Activated CD8-positive, alpha-beta memory T cell treated with anti-CD3 and anti-CD28 coated beads for 48 hours (primary cell): ENCODE data around the gene SPACDR.

Experiments
- DNase-seq, 3 experiments: peaks; one replicate each; pipeline ENCODE4 v3.0.0-alpha.2; 2020; ENCODE audit warnings: low read depth in 2 of 3, low spot score in 2 of 3

SPACDR gene

GRCh38 chr7:100419660-100420226 lies 44.3 kb downstream of the SPACDR start:
- no peak for DNase-seq

DNA sequence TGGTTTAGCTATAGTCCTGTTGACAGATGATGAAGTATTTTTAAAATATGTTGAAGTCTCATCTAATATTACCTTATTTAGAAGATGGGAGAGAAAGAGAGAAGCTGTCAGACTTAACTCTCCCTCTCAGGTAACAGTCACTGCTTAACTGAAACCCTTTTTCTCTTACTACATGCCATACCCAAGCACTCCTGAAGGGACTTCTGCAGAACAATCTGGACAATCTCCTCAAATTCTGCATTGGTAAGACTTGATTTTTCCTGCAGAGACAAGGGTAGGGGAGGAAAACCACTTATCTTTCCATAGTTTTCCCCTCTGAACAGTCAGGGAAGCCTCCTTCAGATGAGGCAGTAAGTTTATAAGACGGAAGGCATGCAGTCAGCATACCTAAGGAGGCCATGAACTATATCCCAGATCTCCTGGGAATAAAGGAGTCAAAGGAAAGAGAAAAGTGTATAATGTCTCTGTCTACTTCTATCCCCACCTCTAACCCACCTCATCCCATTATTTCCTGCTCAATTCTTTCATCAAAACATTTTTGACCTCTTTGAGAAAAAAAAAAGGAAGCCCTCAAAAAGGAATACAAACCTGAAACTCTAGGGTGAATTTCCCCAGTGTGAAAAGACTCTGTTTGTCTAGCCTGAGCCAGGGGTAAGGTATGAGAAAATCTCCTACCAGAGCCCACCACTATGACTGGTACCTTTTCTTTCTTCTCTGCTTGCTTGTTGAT lies 45.0 kb downstream of the SPACDR start:
- DNase-seq, result no peak

DNA sequence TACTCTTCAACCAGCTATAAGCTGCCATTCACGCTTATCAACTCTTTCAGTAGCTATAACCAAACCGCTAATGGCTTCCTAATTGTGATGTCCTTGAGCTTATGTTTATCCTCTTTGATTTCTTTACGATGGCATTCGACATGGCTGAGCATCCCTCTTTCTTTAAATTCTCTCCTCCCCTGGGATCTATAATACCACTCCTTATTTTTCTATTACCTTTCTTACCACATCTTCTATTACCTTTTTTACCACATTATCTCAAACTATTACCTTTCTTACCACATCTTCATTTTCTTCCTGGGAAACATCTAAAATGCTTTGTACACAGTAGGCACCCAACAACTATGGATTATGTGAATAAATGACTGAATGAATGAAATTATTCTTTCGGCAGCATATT lies 48.6 kb downstream of the SPACDR start:
- DNase-seq, result no peak

DNA sequence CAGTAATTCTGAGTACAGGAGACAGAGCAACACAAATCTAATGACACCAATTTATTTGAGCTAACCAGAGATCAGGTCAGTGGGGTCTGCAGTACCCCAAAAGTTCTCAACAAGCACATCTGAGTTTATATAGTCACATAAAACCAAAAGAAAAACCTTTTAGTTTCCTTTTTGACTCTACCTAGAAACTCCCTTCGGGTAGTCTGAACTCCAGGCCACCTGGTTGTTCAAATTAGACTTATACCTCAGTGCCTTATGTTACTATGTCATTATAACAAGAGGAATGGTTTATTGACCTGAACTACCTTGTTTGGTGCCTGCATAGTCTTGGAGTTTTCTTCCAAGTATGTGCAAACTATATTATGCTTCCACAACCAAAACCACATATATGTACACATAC lies 50.2 kb downstream of the SPACDR start:
- DNase-seq, result no peak

DNA sequence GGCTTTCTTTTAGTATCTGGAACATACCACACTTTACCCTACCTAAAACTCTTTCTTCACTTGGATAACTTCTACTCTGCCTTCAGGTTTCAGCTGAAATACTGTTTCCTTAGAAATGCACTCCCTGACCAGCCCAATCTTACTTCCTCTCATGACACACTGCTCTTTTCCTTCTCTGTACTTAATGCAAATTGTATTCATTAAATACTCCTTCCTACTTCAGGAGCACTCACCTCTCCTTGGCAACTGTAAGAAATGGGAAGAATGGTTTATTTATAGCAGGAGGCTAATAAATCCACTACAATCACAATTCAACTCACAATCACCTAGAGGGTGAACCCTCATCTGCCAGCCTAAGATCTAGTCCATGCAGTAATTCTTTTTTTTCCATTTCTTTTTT lies 50.7 kb downstream of the SPACDR start:
- DNase-seq, result no peak

DNA sequence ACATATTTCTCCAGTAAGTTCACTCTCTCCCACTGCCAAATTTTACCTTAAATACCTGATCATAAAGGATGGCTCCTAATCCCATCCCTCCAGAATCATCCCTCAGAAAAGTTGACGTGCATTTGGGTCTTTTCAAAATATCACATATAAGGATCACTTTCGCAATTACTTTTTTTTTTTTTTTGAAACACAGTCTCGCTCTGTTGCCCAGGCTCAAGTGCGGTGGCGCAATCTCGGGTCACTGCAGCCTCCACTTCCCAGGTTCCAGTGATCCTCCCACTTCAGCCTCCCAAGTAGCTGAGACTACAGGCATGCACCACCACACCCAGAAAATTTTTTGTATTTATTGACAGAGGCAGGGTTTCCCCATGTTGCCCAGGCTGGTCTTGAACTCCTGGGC lies 53.0 kb downstream of the SPACDR start:
- no peak for DNase-seq

- no peak for DNase-seq
Measured at GRCh38 chr7:100407285-100408180, 56.5 kb downstream of the SPACDR start.

DNA sequence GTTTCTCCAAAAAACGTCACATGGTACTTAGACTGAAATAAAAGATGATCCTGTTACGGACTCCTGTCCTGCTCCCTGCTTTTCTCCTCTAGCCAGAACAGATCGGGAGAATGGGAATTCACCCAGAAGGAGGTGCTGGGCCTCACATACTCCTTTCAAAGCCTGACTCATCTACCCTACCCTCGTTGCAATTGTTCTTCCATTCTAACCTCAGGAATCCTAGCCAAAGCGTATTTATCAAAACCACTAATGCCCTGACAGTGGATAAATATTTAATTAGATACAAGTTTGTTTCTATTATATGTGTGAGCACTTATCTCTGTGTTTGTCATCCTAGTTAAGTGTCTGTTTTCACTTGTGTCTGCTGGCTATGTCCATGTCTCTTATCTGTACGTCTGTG lies 57.3 kb downstream of the SPACDR start:
- DNase-seq, result no peak
